NCI-H1092 (cell line): Measurements from ENCODE around the gene FGF7.
"Not testable (repeated sequence)": the region's sequence is repeated elsewhere in the genome, so short reads cannot be mapped to it uniquely, and the experiment has no call there.

Experiments used
- DNase-seq: peaks from one replicate; lab custom pipeline; 2025; lab: John Stamatoyannopoulos, UW

Gene FGF7

DNA sequence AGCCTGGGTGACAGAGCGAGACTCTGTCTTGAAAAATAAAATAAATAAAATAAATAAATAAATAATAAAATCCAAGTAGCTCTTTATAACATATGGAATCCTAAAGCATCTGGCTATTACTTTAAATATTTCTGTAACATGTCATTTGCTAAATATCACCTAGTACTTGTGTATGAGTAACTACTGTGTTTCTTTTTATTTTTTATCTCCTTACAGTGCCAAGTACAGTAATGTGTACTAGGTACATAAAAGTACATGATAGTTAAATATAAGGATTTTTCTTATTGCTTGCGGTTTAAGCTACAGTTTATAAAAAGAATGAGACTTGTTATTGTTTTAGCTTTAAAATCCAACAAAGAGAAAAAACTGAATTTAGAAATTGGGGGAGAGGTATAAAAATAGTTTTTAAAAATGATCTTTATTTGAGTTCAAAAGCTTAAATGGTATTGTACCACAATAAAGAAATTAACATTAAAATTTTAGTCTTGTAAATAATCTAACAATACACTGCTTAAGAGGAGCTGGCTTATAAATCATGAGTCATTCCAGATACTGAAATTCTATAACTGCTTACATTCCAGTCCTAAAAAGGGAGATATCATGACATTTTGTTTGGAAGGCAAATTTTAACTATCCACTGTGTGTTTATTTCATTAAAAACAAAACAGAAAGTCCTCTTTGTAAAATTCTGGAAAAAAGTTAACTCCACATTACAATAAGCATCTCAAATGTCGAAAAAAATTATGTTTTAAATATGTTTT lies 73.1 kb downstream of the FGF7 start:
- DNase-seq: no peak

DNA sequence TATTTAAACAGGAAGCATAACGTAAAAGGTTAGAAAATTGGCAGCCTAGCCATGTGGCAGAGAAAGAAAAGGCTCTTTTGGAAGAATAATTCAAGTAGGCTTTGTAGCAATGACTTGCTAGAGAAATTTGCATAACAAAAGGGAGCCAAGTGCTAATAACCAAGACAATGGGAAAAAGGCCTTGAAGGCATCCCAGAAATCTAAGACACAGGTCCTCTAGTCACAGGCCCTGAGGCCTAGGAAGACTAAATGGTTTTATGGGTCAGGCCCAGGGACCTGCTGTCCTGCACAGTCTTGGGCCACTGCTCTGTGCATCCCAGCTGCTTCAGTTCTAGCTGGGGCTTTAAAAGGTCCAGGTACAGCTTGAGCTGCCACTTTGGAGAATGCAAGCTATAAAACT lies 78.5 kb downstream of the FGF7 start:
- DNase-seq: no peak

DNA sequence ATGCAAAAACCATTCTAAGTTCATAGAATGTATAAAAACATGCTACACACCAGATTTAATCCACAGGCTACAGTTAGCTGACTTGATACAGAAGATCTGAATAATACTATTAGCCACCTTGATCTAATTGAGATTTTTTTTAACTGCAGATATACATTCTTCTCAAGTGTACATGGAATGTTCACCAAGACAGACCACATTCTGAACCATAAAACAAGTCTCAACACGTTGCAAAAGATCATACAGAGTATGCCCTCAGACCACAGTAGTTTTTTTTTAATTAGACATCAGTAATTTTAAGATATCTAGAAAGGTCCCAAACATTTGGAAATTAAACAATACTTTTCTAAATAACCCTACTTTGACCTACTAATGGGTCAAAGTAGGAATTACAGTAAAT lies 83.3 kb downstream of the FGF7 start:
- no peak for DNase-seq

DNA sequence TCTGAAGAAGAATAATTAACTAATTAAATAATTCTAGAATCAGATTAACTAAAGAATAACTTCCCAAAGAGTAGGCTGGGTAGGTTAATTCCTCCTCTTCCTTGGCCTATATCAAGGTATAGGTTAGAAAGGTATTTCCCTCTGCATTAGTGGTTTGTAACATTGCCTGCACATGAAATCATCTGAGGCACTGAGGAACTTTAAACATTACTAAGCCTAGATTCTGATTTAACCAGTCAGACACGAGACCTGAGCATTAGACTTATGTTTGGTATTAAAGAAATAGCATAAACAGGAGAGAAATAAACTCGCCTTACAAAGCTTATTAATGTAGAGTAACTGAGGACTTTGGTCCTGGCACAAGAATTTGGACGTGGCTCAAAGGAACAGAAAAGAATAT lies 84.2 kb downstream of the FGF7 start:
- no peak for DNase-seq

DNA sequence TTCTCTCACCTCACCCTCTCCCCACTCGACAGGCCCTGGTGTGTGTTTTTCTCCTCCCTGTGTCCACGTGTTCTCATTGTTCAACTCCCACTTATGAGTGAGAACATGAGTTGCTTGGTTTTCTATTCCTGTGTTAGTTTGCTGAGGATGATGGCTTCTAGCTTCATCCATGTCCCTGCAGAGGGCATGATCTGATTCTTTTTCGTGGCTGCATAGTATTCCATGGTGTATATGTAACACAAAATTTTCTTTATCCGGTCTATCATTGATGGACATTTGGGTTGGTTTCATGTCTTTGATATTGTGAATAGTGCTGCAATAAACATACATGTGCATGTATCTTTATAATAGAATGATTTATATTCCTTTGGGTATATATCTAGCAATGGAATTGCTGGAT lies 89.7 kb downstream of the FGF7 start:
- DNase-seq: not testable (repeated sequence)

DNA sequence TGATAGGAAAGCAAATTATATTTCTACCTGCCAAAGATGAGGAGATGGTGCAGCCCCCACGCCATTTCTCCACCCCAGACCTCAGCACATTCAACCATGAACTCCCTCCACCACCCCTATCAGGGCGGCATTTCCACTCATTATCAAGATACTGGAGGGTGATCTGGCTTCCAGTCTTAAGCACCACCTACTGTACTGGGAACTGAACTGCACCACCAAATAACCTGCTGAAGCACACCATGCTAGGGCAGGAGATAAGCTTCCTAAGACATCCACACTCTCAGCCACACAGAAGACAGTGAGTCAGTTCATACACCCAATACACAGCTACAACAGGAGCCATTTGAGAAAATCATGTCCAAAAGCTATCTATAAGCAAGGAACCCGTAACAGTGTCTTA lies 98.8 kb downstream of the FGF7 start:
- no peak for DNase-seq

DNA sequence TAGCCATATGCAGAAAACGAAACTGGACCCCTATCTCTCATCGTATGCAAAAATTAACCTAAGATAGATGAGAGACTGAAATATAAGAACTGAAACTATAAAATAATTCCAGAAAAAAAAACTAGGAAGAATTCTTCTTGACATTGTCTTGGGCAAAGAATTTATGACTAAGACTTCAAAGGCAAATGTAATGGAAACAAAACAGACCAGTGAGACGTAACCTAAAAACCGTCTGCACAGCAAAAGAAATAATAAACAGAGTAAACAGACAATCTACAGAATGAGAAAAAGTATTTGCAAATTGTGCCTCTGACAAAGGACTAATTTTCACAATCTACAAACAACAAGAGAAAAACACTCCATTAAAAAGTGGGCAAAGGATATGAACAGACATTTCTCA lies 105.2 kb downstream of the FGF7 start:
- no peak for DNase-seq

DNA sequence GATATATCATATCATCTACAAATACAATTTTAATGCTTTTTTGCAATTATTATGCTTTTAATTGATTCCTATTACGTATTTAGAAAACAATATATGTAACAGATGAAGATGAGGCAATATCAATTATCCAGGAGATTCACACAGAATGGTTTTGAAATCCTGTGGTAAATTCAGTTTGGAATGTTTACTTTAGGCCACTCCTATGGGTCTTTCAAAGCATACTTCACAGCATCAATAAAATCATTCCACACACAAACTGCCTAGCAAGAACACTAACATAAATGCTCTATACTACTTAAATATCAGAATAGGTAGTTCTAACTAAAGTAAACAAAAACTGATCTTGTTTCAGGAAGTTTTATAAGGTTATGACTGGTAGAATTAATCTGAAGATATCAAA lies 107.0 kb downstream of the FGF7 start:
- DNase-seq: no peak
